ENCODE measurements around the gene C2orf68.
"Not testable (repeated sequence)": the region's sequence is repeated elsewhere in the genome, so short reads cannot be mapped to it uniquely, and the experiment has no call there.

The C2orf68 gene

DNA sequence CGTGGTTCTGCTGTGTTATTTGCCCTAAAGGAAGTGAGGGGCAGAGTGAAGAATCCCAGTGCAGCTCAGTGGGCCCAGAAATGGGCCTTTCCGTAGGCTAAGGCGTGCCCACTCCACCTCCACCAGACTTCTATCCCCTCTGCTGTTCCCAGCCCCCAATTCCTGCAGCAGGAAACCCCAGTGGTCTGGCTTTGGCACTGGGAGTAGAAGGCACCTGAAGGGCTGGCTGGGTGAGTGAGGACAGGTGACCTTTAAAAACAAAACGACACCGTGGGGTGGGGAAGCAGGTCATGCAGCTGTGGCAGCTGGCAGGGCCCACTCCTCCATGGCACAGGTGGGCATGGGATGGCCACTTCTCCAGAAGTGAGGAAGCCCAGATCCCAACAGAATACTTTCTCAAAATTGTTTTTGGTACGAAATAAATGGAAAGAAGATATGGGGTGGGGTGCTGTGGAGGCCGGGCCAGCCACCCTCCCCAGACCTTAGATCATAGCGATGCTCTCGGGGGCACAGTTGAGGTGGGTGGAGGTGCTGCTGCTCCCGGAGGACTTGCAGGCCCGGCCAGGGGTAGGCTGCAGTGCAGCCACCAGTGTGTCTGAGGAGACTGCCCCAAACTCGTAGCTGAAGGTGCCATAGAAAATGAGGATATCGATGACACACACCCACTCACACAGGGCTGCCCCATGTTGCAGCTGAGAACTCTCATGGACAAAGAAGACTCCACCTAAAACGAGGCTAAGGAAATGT, 13.1 kb downstream of the C2orf68 start:
- DNase-seq (ENCODE audit: low read depth), result no peak

GRCh38 chr2:85597241-85597640, 14.6 kb downstream of the C2orf68 start:
- DNase-seq (ENCODE audit: low read depth), result no peak

DNA sequence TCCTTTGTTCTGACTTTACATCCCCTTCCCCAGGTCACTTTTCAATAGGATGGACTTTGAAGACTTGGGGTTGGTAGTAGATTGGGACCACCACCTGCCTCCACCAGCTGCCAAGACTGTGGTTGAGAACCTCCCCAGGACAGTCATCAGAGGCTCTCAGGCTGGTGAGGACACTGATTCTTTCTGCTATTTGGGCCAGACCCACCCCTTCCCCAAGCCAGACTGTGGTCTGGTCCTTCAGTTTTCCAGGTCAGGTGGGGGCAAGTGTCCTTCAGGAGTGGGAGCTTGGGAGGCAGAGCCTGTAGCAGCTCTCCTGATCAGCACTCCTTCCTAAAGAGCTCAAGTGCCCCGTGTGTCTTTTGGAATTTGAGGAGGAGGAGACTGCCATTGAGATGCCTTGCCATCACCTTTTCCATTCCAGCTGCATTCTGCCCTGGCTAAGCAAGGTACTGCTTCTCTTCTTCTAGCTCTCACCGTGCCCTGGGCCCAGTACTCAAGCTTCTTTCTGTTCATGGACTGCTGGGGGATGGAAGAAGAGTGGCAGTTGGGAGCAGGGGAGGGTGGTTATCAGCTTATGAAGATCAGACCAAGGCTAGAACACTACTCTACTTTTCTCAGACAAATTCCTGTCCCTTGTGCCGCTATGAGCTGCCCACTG, 15.3 kb downstream of the C2orf68 start:
- no peak for DNase-seq (ENCODE audit: low read depth)

DNA sequence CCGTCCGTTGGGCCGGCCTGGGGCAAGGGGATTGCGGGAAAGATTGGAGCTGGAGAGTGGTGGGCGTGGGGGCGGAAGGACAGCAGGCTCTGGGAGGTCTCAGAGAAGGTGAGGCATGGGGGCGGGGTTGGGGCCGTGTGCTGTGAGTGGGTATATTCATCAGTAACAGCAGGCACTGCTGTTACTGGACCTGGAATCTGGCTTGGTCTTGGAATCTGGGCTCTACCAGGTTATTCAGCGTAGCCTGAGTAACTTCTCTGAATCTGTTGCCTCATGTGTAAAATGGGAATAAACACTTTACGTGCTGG, 15.9 kb downstream of the C2orf68 start:
- no peak for DNase-seq (ENCODE audit: low read depth)

- DNase-seq (ENCODE audit: low read depth), result peak; percentile 62
Measured at GRCh38 chr2:85595301-85596025, 16.4 kb downstream of the C2orf68 start, which contains the start of gene RNF181. Gene RNF181 (plus strand): TSS chr2:85595745. CDS start chr2:85595764, 19 bp downstream.

DNA sequence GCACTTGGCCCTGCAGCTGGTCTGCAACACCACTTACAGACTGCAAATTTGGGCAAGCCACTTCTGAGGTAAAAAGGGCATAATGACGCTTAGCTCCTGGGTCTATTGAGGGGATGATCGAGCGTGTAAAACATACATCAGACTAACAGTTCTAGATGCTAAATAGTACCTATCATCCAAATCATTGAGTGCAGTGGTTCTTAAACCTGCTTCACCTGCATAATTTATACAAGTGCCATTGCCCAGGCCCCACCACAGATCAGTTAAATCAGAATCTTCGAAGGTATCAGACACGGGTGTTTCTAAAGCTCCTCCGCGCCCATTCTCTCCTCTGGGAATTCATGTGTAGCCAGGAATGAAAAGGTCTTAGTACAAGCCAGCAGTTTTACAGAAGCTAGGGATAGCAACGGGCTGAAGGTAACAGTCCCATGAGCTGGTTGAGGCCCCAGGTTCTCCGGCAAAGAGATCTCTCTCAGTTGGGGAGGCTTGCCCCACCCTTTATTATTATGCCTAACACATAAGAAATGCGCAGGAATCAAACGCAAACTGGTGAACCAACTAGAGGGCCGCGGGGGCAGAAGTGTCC, 17.1 kb downstream of the C2orf68 start:
- DNase-seq (ENCODE audit: low read depth), result no peak

GRCh38 chr2:85593023-85593422, 18.8 kb downstream of the C2orf68 start:
- DNase-seq (ENCODE audit: low read depth), result no peak

- DNase-seq (ENCODE audit: low read depth), result not testable (repeated sequence)
Measured at GRCh38 chr2:85592299-85592698, 19.6 kb downstream of the C2orf68 start.

- no peak for DNase-seq (ENCODE audit: low read depth)
Measured at GRCh38 chr2:85591563-85591962, 20.3 kb downstream of the C2orf68 start.

GRCh38 chr2:85590950-85591349, 20.9 kb downstream of the C2orf68 start:
- DNase-seq (ENCODE audit: low read depth), result no peak

DNA sequence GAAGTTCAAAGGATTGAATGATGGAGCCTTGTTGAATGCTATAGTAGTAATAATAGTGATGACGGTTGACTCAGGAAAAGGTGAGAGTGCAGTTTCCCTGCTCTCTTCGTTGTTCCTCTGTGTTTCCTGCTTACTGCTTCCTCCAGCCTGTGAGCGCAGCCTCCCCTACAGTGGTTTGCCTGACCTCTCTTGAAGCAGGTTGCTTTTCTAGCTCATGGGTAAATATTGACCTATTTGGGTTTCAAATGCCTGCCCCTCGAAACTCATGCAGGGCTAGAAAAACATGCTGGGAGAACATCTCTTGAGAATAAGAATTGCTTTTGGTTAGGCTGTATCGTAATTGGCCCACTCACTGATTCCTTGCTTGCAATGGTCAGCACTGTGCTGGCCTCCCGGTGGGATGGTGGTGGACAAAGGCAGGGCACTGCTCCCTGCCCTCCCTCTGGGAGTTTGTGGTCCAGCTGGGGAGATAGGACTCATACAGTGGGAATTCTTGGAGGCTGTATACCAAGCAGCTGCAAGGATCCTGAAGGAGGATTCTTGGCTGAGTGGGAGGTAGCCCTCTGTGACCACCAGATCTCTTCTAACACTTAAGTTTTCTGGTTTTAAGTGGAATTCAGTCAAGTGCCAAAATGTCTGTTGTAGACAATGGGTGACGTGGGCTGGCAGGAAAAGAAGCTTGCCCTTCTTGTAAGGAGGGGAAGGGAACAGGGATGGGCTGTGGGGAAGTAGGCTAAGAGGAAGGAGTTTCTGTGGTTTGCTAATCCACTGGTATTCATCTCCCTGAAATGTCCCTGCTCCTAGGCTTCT, 21.7 kb downstream of the C2orf68 start:
- no peak for DNase-seq (ENCODE audit: low read depth)

DNA sequence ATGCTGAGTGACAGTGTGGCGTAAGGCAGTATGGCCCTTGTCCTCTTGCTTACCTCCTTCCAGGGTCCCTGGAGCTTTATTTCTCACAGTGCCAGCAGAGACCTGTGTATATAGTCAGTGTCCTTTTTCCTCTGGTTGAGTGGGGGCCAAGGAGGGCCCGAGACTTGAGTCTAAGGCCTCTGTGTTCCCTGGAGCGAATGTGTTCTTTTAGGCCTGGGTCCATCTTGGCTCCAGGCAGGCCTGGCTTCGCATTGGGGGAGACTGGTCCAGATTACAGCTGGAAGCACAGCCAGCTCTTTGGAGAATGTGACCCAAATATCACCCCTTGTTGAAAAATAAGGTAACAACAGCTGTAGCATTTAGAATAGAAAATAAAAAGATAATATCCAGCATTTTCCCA, 22.7 kb downstream of the C2orf68 start:
- DNase-seq (ENCODE audit: low read depth), result no peak

DNA sequence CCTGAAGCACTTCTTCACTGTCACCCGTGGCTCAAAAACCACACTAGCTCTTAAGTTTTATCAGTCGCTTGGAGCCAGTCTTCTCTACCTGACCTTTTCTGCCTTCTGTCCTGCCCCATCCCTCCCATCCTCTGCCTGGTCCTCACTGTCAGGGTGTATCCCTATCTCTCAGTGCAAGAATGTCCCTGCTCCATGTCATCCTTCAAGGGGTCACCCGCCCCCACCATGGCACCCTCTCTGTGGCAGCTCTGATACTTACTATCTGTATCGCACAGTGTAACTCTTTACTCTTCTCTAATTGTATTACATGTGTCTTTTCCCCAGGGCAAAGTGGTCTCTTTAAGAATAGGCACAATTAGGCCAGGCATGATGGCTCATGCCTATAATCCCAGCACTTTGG, 23.2 kb downstream of the C2orf68 start:
- no peak for DNase-seq (ENCODE audit: low read depth)

- DNase-seq (ENCODE audit: low read depth), result no peak
Measured at GRCh38 chr2:85588236-85588635, 23.6 kb downstream of the C2orf68 start.

GRCh38 chr2:85585781-85586105, 26.1 kb downstream of the C2orf68 start:
- DNase-seq (ENCODE audit: low read depth), result no peak

- no peak for DNase-seq (ENCODE audit: low read depth)
Measured at GRCh38 chr2:85584857-85585780, 26.7 kb downstream of the C2orf68 start.

DNA sequence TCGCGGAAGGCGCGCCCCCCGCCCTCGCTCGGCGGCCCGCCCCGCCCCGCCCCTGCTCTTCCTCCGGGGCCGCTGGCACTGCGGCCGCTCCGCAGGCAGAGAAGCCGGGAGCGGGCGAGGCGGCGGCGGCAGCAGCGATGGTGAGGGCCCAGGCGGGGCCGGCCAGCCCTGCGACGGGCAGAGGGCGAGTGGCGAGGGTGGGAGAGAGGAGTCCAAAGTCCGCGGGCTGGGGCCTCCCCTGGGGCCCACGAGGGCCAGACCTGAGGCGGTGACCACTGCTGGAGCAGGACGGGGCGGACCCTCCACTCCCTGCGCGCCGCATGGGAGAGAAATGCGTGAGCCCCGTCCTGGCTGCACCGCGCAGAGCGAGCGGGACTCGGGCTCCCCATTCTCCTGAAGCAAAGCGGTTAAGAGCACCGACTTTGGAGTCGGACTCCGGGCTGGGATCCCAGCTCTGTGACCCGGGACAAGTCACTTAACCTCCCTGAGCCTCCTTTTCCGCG, 27.5 kb downstream of the C2orf68 start, which contains the start of gene VAMP5:
VAMP5 (plus strand) TSS at position 78 of the 503 bp plus-strand sequence; CDS start at position 138, 60 bp downstream.
- DNase-seq (ENCODE audit: low read depth), result no peak

DNA sequence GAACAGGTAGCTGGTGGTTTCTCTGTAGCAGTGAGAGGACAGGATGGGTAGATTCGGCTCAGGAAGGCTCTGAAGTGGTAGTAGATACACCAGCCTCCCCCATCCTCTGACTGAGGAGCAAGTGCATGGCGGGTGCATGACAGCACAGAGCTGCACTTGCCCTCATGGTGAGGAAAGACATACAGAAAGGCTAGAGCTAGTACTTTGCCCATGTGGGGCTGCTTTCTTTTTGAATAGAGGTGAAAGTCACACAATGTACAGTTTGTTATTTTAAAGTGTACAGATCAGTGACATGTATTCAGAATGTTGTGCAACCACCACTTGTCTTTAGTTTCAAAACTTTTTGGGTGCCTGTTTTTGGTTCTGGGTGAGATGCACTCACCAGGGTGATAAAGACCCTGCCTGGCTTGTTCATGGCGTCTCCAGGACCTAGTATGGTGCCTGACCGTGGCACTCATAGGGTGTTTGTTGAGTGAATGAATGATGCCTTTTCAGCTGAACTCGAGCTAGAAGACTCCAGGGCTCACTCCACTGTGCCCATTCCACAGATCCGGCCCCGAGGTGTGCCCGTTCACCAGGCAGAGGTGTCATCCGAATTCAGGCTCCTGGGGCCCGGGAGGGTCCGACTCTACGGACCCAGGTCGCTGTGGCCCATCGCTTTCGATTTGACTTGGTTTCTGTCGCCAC, 28.1 kb downstream of the C2orf68 start:
- DNase-seq (ENCODE audit: low read depth), result no peak

- DNase-seq (ENCODE audit: low read depth), result no peak
Measured at GRCh38 chr2:85582492-85582891, 29.4 kb downstream of the C2orf68 start.

GRCh38 chr2:85580206-85580605, 31.7 kb downstream of the C2orf68 start:
- no peak for DNase-seq (ENCODE audit: low read depth)

Data from stimulated activated CD8-positive, alpha-beta memory T cell treated with anti-CD3 and anti-CD28 coated beads, Interleukin-15, amount 100 ng/mL, for 24 hours (primary cell).